Subcutaneous adipose tissue (tissue), 4 donors: ENCODE results near the gene TIMP1. TPM values are rescaled to one million over a fixed set of nuclear protein-coding genes. Genes with fewer than 3 reads are reported as not detected.

ENCODE experiments used
- CTCF ChIP-seq: fragments of 450-650 bp; IDR thresholded peaks from one replicate; pipeline ENCODE4 v1.5.1; 2016; ENCODE audit warnings: low read depth, mild to moderate bottlenecking, control low read depth, antibody characterized with exemption, moderate library complexity
- total RNA-seq, 4 donors: library from RNA; depleted of rRNA; stranded (reverse); fragments of >200 nt; gene quantifications; one replicate each; pipeline ENCODE4 v1.1.0, GENCODE V29; 2016

Gene TIMP1
- total RNA-seq, 4 donors from 2014 or later: 31.5 to 245 (median 102) TPM

GRCh38 chrX:47583240-47583861 lies 1.1 kb downstream of the TIMP1 start:
- TF ChIP-seq CTCF: no peak

GRCh38 chrX:47584714-47585113 lies 2.5 kb downstream of the TIMP1 start:
- no peak for TF ChIP-seq CTCF

- TF ChIP-seq CTCF: no peak
Measured at GRCh38 chrX:47585273-47585672, 3.0 kb downstream of the TIMP1 start.

GRCh38 chrX:47586043-47586787 lies 4.0 kb downstream of the TIMP1 start:
- no peak for TF ChIP-seq CTCF

GRCh38 chrX:47587091-47587891 lies 5.1 kb downstream of the TIMP1 start:
- no peak for TF ChIP-seq CTCF

- no peak for TF ChIP-seq CTCF
Measured at GRCh38 chrX:47587906-47588735, 5.9 kb downstream of the TIMP1 start.
